GM19467 (cell line): Measurements from ENCODE around the gene PTER.

ENCODE experiments used
- ATAC-seq: cut with Tn5 transposase; IDR thresholded peaks from one replicate; pipeline ENCODE4 v1.9.1; 2021; ENCODE audit warnings: mild to moderate bottlenecking, moderate library complexity; ENCODE audit not compliant: unreplicated experiment

The PTER gene

GRCh38 chr10:16466001-16466400 is 29.2 kb downstream of the PTER start:
- ATAC-seq = no peak

GRCh38 chr10:16470747-16471146 is 33.9 kb downstream of the PTER start:
- no peak for ATAC-seq

GRCh38 chr10:16472828-16473227 is 36.0 kb downstream of the PTER start:
- ATAC-seq = no peak

GRCh38 chr10:16477757-16478156 is 40.9 kb downstream of the PTER start:
- no peak for ATAC-seq

- no peak for ATAC-seq
These were observed 42.0 kb downstream of the PTER start for GRCh38 chr10:16478801-16479200.

- ATAC-seq = no peak
These were observed 44.4 kb downstream of the PTER start for GRCh38 chr10:16481052-16481728.

- ATAC-seq = no peak
These were observed 46.6 kb downstream of the PTER start for GRCh38 chr10:16483241-16483917.

GRCh38 chr10:16490511-16490910 is 53.7 kb downstream of the PTER start:
- no peak for ATAC-seq

- no peak for ATAC-seq
These were observed 55.1 kb downstream of the PTER start for GRCh38 chr10:16491933-16492332.

- no peak for ATAC-seq
These were observed 57.2 kb downstream of the PTER start for GRCh38 chr10:16493884-16494536.

- no peak for ATAC-seq
These were observed 61.1 kb downstream of the PTER start for GRCh38 chr10:16497911-16498310.

- ATAC-seq = no peak
These were observed 68.4 kb downstream of the PTER start for GRCh38 chr10:16505161-16505560.

GRCh38 chr10:16509996-16510395 is 73.2 kb downstream of the PTER start:
- no peak for ATAC-seq

- ATAC-seq = no peak
These were observed 74.0 kb downstream of the PTER start for GRCh38 chr10:16510843-16511242.

GRCh38 chr10:16518822-16519221 is 82.0 kb downstream of the PTER start:
- no peak for ATAC-seq

- no peak for ATAC-seq
These were observed 82.6 kb downstream of the PTER start for GRCh38 chr10:16519250-16519907.

GRCh38 chr10:16519908-16520861 is 83.4 kb downstream of the PTER start:
- peak; percentile 12 for ATAC-seq

GRCh38 chr10:16520900-16521299 is 84.1 kb downstream of the PTER start:
- peak; percentile 48 for ATAC-seq

- peak; percentile 27 for ATAC-seq
These were observed 84.7 kb downstream of the PTER start, which contains the start of gene C1QL3 for GRCh38 chr10:16521311-16522016. TSS of gene C1QL3 (minus strand) at chr10:16521879. CDS start at chr10:16521065, 814 bp downstream.

GRCh38 chr10:16527452-16527851 is 90.6 kb downstream of the PTER start:
- ATAC-seq = no peak
